ENCODE results near the gene KIF6. TPM values are rescaled to one million over a fixed set of nuclear protein-coding genes. Genes with fewer than 3 reads are reported as not detected.

Gene KIF6
- polyA plus RNA-seq, 1 donor = 6.6 TPM

GRCh38 chr6:39453241-39453640, 272.0 kb downstream of the KIF6 start:
- no peak for DNase-seq

DNA sequence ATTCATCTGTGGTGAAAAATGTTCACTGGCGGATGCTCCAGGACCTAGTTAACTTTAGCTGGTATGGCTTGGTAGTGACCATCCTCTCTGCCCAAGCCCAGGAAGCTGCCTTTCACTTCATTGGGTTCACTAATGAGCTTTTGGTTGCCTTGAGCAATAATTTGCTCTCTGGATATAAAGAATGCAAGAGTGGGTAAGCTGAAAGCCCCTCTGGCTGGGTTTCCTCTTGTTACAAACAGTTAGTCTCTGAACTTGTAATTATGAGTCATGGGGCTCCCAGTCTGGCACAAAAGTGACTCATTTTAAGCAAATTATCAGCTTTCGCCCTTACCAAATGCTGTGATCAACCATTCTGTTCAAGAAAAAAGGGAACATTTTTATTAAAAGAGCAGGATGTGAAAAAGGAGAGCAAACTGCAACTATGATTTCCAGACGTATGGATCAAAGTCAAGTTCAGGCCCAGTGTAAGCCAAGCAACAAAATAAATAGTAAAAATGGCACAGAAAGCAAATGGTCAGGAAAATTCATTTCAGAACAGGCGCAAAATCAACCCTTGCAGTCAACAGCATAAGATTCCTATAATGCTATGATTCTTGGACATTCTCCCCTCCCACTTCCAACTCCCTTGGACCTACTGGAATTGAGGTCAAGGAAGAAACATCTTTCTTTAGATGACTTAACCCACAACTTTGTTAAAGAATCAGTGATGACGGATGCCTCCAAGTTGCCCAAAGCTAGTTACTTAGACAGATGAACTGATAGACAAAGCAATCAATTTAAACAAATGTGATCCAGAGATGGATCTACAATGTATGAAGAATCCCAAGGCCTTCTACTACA, 272.7 kb downstream of the KIF6 start:
- no peak for DNase-seq

DNA sequence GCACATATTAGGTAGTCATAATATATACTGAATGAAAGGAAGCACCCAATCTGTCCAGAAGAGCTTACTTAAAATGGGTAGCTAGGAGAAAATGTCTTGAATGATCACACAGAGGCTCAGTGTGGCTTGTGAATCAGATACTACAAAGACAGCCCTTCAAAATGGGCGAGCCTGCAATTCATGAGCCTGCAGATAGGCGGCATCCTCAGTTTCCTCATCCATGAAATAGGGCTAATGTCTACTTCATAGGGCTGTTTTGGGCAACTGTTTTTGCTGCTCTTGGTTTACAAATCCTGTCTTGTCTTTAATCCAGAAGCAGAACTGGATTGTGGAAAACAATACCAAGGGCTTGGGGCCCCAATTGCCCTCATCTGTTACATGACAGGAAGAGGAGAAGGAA, 273.4 kb downstream of the KIF6 start:
- DNase-seq = no peak

DNA sequence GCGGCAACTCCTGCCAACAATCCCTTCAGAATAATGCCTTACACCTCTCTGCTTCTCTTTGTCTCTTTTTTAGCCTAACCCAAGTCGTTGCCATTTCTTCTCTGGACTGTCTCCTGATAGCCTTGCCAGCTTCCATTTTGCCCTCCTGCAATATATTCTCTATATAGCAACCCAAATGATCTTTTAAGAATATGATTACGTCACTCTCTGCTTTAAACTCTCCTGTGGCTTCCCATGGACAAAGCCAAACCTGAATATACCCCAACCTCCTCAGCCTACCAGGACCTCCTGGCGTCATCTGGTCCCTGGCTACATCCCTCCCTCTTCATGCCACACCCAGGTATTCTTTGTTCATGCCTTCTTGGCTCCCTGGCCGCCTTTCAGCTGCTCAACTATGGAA, 276.2 kb downstream of the KIF6 start:
- no peak for DNase-seq

GRCh38 chr6:39446909-39447308, 278.3 kb downstream of the KIF6 start:
- DNase-seq = no peak

- no peak for DNase-seq
These were observed 279.5 kb downstream of the KIF6 start for GRCh38 chr6:39445667-39446066.

GRCh38 chr6:39444479-39445019, 280.7 kb downstream of the KIF6 start:
- no peak for DNase-seq

GRCh38 chr6:39441986-39442385, 283.2 kb downstream of the KIF6 start:
- DNase-seq = no peak

- no peak for DNase-seq
These were observed 283.9 kb downstream of the KIF6 start for GRCh38 chr6:39441301-39441700.

DNA sequence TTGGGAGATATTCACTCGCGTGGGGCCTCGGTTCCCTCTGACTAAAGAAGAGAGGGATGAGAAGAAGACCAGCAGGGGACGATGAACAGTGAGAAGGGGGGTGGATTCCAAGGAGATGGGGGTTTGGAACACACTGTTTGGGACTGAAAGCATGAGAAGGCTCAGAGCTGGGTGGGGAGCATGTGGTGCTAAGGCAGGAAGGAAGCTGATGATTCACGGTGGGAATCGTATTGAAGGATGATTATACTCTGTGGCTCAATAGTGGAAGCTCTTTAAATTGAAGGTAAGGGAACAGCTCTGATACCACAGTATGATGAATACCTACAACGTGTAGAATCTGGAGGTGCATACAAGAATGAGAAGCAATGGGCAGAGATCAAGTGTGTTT, 285.2 kb downstream of the KIF6 start:
- DNase-seq = no peak

DNA sequence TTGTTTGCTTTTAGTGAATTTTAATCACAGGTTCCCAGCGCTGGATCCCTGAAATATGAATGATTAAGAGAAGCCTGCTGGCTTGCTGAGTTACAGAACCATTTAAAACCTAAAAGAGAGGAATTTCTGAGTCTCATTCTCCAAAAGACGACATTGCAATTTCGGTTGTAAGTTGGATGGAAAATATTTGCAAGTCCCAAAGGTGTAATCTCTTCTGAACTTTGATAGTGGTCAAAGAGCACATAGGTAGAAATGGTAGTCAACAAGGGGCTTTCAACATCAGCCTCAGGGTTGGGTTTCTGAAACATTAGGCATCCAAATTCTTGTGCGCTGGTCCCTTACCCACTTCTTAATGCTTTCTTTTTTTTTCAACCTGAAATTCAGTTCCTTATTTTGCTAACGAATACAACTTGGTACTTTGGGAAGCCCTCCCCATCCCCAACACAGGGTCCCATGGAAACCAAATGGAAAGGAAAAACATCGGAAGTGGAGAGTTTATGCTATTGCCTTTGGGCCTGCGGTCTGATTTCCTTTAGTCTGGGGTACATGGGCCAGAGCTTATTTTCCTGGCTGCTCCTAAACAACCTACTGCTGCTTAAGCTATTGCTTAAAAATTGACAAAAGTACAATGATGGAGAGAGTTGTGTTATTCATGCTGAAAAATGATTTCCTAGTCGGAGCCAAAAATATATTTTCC, 285.7 kb downstream of the KIF6 start:
- no peak for DNase-seq

DNA sequence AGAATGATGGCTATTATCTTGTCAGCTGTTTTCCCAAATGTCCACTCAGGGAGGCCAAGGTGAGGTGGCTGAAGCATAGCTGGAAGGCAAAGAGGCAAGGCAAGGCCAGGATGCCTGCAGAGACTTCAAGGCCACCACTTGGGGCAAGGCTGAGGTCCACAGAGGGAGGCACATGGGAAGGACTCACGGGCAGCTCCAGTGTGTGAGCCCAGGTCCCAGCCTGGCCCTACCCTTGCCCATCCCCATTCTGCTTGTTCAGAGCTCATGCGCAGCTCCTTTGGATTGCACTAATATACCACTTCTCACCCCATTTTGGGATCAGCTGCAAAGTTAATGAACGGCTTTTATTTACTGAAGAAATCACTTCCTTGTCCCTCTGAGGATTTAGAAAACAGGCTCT, 291.6 kb downstream of the KIF6 start:
- DNase-seq = no peak

DNA sequence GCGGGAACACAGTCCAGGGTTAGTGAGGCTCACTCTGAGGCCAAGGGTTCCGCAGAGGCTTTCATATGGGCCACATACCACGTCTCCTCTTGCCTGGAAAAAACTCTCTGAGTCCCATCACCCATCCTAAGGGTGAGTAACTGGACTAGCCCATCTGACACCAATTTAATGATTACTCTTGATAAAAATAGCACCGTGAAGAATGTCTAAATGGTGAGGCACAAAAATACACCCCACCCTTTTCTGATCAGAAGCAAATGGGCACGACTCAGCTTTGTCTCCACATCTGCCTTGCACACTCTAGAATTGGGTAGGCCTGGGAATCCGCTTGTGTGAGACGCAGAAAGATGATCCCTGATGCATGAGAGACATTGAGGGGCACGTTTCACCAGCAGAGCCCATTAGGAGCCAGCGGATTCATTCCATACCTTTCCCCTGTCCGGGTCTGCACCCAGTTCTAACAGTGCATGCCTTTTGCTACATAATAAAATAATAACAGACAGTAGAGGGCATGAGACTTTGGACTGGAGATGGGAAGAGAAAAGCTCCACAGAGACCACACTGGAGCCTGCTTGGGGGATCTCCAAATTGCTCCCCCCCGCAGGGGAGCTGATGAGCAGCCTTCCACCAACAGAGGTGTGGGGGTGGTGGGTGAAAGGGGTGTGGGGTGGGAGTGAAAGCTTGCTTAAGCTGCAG, 292.7 kb downstream of the KIF6 start:
- DNase-seq = no peak

GRCh38 chr6:39430871-39431523, 294.2 kb downstream of the KIF6 start:
- DNase-seq = peak; percentile 12

DNA sequence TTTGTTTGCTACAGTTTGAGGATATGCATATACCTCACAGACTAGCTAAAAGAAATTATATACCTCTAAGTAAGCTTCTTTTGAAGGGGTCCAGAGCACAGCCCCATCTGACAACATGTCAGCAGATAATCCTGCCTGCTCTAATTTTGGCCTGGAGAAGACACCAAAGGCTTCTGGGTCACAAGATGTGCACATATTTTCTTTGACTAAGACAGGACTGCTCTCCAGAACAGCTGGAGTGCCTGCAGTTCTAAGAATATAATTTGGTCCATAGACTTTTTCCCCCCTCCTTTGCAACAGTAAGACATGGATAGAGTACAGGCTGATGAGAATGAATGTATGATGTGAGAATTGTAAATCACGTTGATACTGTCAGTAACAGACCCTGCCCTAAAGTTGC, 294.8 kb downstream of the KIF6 start:
- no peak for DNase-seq

DNA sequence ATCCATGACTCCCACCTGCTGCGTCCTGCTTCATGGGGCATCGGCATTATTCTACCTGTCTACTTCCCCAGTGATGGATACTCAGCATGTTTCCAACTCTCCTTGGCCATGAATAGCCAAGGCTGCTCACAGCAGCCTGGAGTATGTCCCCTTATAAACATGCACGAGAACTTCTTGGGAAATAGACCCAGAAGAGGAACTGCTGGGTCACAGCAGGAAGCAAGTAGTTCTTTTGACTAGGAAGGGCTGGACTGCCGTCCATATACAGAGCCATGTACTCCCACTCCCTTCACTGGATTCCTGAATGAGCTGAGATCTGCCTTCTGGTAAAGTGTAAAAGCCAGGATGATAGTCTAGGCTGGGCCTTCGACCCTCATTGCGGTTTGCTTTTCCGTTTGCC, 296.4 kb downstream of the KIF6 start:
- no peak for DNase-seq

DNA sequence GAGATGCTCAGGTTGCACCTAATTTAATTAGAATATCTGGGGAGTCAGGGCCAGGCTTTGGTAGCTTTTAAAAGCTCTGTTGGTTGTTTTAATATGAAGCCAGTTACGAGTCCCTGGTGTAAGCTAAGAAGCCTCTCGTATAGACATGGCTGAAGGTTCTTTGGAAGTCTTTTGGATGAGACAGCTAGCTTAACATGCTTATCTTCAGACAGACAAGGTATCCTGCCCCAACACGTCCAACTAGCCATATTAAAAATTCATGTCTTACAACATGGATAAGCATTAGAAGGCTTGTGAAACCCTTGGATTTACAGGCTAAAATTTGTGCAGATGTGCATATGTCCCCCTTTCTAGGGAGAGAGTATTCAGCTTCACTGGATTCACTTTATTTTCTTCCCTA, 297.1 kb downstream of the KIF6 start:
- no peak for DNase-seq

GRCh38 chr6:39426073-39426456, 299.1 kb downstream of the KIF6 start:
- no peak for DNase-seq

GRCh38 chr6:39425346-39426072, 299.7 kb downstream of the KIF6 start:
- DNase-seq = no peak

GRCh38 chr6:39424831-39425230, 300.4 kb downstream of the KIF6 start:
- no peak for DNase-seq

DNA sequence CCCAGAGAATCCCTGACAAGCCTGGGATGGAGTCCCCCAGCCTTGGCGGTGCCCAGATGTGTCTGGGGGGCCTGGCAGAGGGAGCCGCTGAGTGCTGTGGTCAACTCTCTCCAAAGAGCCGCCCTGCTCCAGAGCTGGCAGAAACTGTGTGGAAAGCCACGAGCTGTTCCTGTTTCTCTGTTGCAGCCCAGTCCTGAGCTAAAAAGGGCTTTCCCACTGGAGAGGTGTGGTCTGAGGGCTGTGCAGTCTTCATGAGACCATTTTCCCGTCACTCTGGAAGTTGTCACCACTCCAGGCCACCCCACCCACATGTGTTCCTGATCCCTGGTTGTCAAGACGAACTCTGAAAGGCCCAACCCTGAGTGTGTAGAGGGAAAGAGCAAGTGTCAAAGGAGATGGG, 303.0 kb downstream of the KIF6 start:
- DNase-seq = no peak

Data from left kidney (tissue), 2 donors.